EL (cell line): Measurements from ENCODE around the gene ENPP7.
"Not testable (repeated sequence)": the region's sequence is repeated elsewhere in the genome, so short reads cannot be mapped to it uniquely, and the experiment has no call there.

Experiments used
- DNase-seq: peaks from one replicate; pipeline ENCODE4 v3.0.0-alpha.2; 2016

Gene ENPP7

GRCh38 chr17:79749958-79750357 is 19.2 kb downstream of the ENPP7 start:
- DNase-seq, result no peak

- no peak for DNase-seq
Observed at GRCh38 chr17:79750650-79751545, 20.2 kb downstream of the ENPP7 start.

GRCh38 chr17:79752175-79752574 is 21.4 kb downstream of the ENPP7 start:
- no peak for DNase-seq

GRCh38 chr17:79754370-79754769 is 23.6 kb downstream of the ENPP7 start:
- no peak for DNase-seq

GRCh38 chr17:79754903-79755302 is 24.2 kb downstream of the ENPP7 start:
- not testable (repeated sequence) for DNase-seq

GRCh38 chr17:79755591-79755990 is 24.8 kb downstream of the ENPP7 start:
- DNase-seq, result no peak

- no peak for DNase-seq
Observed at GRCh38 chr17:79757140-79757745, 26.5 kb downstream of the ENPP7 start.

GRCh38 chr17:79758271-79758670 is 27.5 kb downstream of the ENPP7 start:
- DNase-seq, result no peak

- no peak for DNase-seq
Observed at GRCh38 chr17:79760197-79760906, 29.6 kb downstream of the ENPP7 start.

- no peak for DNase-seq
Observed at GRCh38 chr17:79761894-79762589, 31.3 kb downstream of the ENPP7 start.

- DNase-seq, result no peak
Observed at GRCh38 chr17:79765708-79766107, 35.0 kb downstream of the ENPP7 start.

- DNase-seq, result no peak
Observed at GRCh38 chr17:79769570-79770506, 39.1 kb downstream of the ENPP7 start.

GRCh38 chr17:79771276-79771675 is 40.5 kb downstream of the ENPP7 start:
- no peak for DNase-seq

- DNase-seq, result not testable (repeated sequence)
Observed at GRCh38 chr17:79772726-79773125, 42.0 kb downstream of the ENPP7 start.

GRCh38 chr17:79774561-79774975 is 43.8 kb downstream of the ENPP7 start:
- no peak for DNase-seq

GRCh38 chr17:79775632-79776031 is 44.9 kb downstream of the ENPP7 start:
- no peak for DNase-seq

GRCh38 chr17:79776376-79777119 is 45.8 kb downstream of the ENPP7 start:
- no peak for DNase-seq

GRCh38 chr17:79777120-79777893 is 46.6 kb downstream of the ENPP7 start:
- DNase-seq, result peak; percentile 58

- DNase-seq, result peak; percentile 73
Observed at GRCh38 chr17:79777894-79778503, 47.3 kb downstream of the ENPP7 start, which contains the start of gene CBX2. TSS of gene CBX2 (plus strand) at chr17:79778148. CDS start at chr17:79778236, 88 bp downstream.
